Measurements from ENCODE around the gene VIPR2. TPM values are rescaled to one million over a fixed set of nuclear protein-coding genes. Genes with fewer than 3 reads are reported as not detected.

Gene VIPR2
- total RNA-seq, 2 donors from 2014 or later: 10.9 to 18.2 TPM

GRCh38 chr7:159027056-159027788, 117.4 kb downstream of the VIPR2 start:
- no peak overlapping the region for H3K4me3 ChIP-seq
- no peaks in the 10 kb centered on the region for H3K36me3 ChIP-seq (replicated peaks in 1 of 2; ENCODE audit: insufficient read depth in 1 of 2, low read depth in 2 of 2)
- DNase-seq (no peak), ATAC-seq (no peak)
- no peak for TF ChIP-seq POLR2A (IDR thresholded peaks at IDR 0.05)
- TF ChIP-seq CTCF (IDR thresholded peaks at IDR 0.05): no peak
- H3K27me3 ChIP-seq: no peaks in the 10 kb centered on the region
- peaks cover 15% of the 10 kb centered on the region for H3K4me1 ChIP-seq
- intact Hi-C loops (cut with DNase I): no loop called here
- WGBS, 2 donors: 43 to 59% methylated on average over 16 to 21 of the region's 22 CpGs
- no peaks in the 10 kb centered on the region for H3K9me3 ChIP-seq
- no peak overlapping the region for H3K27ac ChIP-seq

- no peaks in the 10 kb centered on the region for H3K27me3 ChIP-seq
- WGBS, 2 donors: 66 to 67% methylated on average over 30 to 33 of the region's 33 CpGs
- peaks cover 17% of the 10 kb centered on the region for H3K4me1 ChIP-seq
- no peak overlapping the region for H3K27ac ChIP-seq
- ATAC-seq: no peak
- no peaks in the 10 kb centered on the region for H3K36me3 ChIP-seq (replicated peaks in 1 of 2; ENCODE audit: insufficient read depth in 1 of 2, low read depth in 2 of 2)
- H3K4me3 ChIP-seq: no peak overlapping the region
- intact Hi-C loops (cut with DNase I): no loop called here
- no peak for DNase-seq
- TF ChIP-seq CTCF (IDR thresholded peaks at IDR 0.05): no peak
- TF ChIP-seq POLR2A (IDR thresholded peaks at IDR 0.05): no peak
- H3K9me3 ChIP-seq: no peaks in the 10 kb centered on the region
Observed at GRCh38 chr7:159026271-159027055, 118.2 kb downstream of the VIPR2 start.

- peaks cover 14% of the 10 kb centered on the region for H3K4me1 ChIP-seq
- TF ChIP-seq POLR2A (IDR thresholded peaks at IDR 0.05) (no peak), CTCF (IDR thresholded peaks at IDR 0.05) (no peak)
- intact Hi-C loops (cut with DNase I): no loop called here
- ATAC-seq (no peak), DNase-seq (no peak)
- H3K36me3 ChIP-seq (replicated peaks in 1 of 2; ENCODE audit: insufficient read depth in 1 of 2, low read depth in 2 of 2): no peaks in the 10 kb centered on the region
- no peak overlapping the region for H3K4me3 ChIP-seq
- WGBS, 2 donors: 72 to 79% methylated on average over 20 of the region's 20 CpGs
- H3K27ac ChIP-seq: no peak overlapping the region
- H3K9me3 ChIP-seq: no peaks in the 10 kb centered on the region
- no peaks in the 10 kb centered on the region for H3K27me3 ChIP-seq
Observed at GRCh38 chr7:159025161-159025779, 119.4 kb downstream of the VIPR2 start.

GRCh38 chr7:159024280-159024951, 120.3 kb downstream of the VIPR2 start:
- Histone ChIP-seq H3K27ac (no peak overlapping the region), H3K9me3 (no peaks in the 10 kb centered on the region), H3K4me1 (peaks cover 14% of the 10 kb centered on the region), H3K36me3 (replicated peaks in 1 of 2; ENCODE audit: insufficient read depth in 1 of 2, low read depth in 2 of 2) (no peaks in the 10 kb centered on the region), H3K4me3 (no peak overlapping the region), H3K27me3 (no peaks in the 10 kb centered on the region)
- DNase-seq (no peak), ATAC-seq (no peak)
- WGBS, 2 donors: 88 to 91% methylated on average over 29 to 47 of the region's 48 CpGs
- intact Hi-C loops (cut with DNase I): no loop called here
- TF ChIP-seq CTCF (IDR thresholded peaks at IDR 0.05) (no peak), POLR2A (IDR thresholded peaks at IDR 0.05) (no peak)
